ENCODE data around the gene STYX.

DNA sequence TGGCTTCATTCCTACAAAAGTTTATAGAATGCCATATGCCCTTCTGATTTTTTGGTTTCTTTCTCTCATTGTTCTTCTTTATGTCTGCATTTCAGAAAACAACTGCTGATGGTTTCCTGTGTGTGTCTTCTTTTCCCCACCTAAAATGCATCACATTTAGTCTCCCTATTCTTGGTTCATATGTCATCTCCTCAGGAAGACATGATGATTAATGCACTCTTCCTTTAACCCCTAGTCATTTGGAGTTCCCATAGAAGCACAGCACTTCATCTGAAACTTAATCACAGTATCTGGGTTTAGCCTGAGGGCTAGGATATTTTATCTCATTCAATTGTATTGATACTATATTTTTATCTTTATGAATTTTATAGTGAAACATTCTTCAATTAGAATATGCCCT lies 39.9 kb downstream of the STYX start:
- TF ChIP-seq ZNF274 (IDR thresholded peaks at IDR 0.05; ENCODE audit: low read depth, low read length), result no peak
- no peak for TF ChIP-seq YY1 (IDR thresholded peaks at IDR 0.05; ENCODE audit: insufficient read depth, insufficient read length)

Data from NT2/D1 (cell line).